Heart right ventricle (tissue), 16 donors: ENCODE data around the gene LOXL1. TPM values are rescaled to one million over a fixed set of nuclear protein-coding genes. Genes with fewer than 3 reads are reported as not detected.
A peak's percentile ranks its signal among the peaks of the same experiment; 100 is the strongest.
"Not testable (repeated sequence)": the region's sequence is repeated elsewhere in the genome, so short reads cannot be mapped to it uniquely, and the experiment has no call there.

ENCODE experiments used
- ATAC-seq, 8 donors: fragments of 200-7000 bp; cut with Tn5 transposase; one replicate each; pipeline ENCODE4 v1.9.1; 2020; ENCODE audit warnings: mild to moderate bottlenecking in 8 of 8, moderate library complexity in 8 of 8, moderate number of reproducible peaks in 1 of 8
- DNase-seq, 2 donors: peaks; one replicate each; pipeline ENCODE4 v3.0.0-alpha.2; 2020
- H3K27ac ChIP-seq, 10 donors: fragments of 200-600 bp; sonication (generic) in 2 of 10; one replicate each; pipeline versions ENCODE4 v1.5.0 to v1.8.0; 2020 to 2022; ENCODE audit warnings: mild to moderate bottlenecking in 3 of 10
- H3K27me3 ChIP-seq, 7 donors: fragments of 200-600 bp; one replicate each; pipeline ENCODE4 v1.8.0; 2021 to 2022; ENCODE audit warnings: mild to moderate bottlenecking in 2 of 7
- H3K36me3 ChIP-seq, 9 donors: fragments of 200-600 bp; sonication (generic) in 1 of 9; one replicate each; pipeline versions ENCODE4 v1.5.0 to v1.8.0; 2020 to 2022; ENCODE audit warnings: mild to moderate bottlenecking in 2 of 9
- H3K4me1 ChIP-seq, 9 donors: fragments of 200-600 bp; sonication (generic) in 1 of 9; one replicate each; pipeline versions ENCODE4 v1.5.0 to v1.8.0; 2020 to 2022; ENCODE audit warnings: mild to moderate bottlenecking in 4 of 9
- H3K4me3 ChIP-seq, 10 donors: fragments of 200-600 bp; sonication (generic) in 2 of 10; one replicate each; pipeline versions ENCODE4 v1.5.0 to v1.8.0; 2020 to 2022; ENCODE audit warnings: mild to moderate bottlenecking in 7 of 10, moderate library complexity in 2 of 10
- H3K9me3 ChIP-seq, 11 donors: fragments of 200-600 bp in 10 of 11; sonication (generic) in 2 of 11; one replicate each; pipeline versions ENCODE4 v1.5.0 to v1.8.0; 2013 to 2022; ENCODE audit warnings: mild to moderate bottlenecking in 2 of 11, control low read depth in 1 of 11, moderate library complexity in 1 of 11
- CTCF ChIP-seq, 9 donors: fragments of 200-600 bp; sonication (generic) in 2 of 9; IDR thresholded peaks; one replicate each; pipeline versions ENCODE4 v1.5.0 to v1.8.0; 2021 to 2022; ENCODE audit warnings: antibody characterized with exemption in 9 of 9, mild to moderate bottlenecking in 5 of 9, moderate library complexity in 1 of 9
- WGBS, 2 donors: extraction: QIAGEN DNeasy Blood & Tissue Kit; methylation state at CpG; one replicate each; pipeline ENCODE4 v1.1.7; 2013; ENCODE audit warnings: inconsistent platforms in 1 of 2; 5-methylcytosine and 5-hydroxymethylcytosine counted together
- intact Hi-C, 10 donors: fragments of 100-400 bp; cut with DNase I; formaldehyde crosslinking; loops; one replicate each; pipeline versions ENCODE4 v1.11.1 to v1.14.2; 2022
- polyA plus RNA-seq, 2 donors: library from polyadenylated mRNA; stranded (reverse); fragments of 200-250 nt; gene quantifications; one replicate each; pipeline ENCODE4 v1.2.3, GENCODE V29; 2013
- total RNA-seq, 10 donors: library from RNA; stranded (reverse); fragmentation: NEBNext Ultra II Directional in 3 of 10; extraction: Animal tissue kit (Norgen Biotek cat#: 25700) in 3 of 10; gene quantifications; one replicate each; pipeline versions ENCODE4 v1.2.1 to v1.2.4, GENCODE V29; 2021 to 2023
- donor health status: Arrhythmogenic right ventricular cardiomyopathy.
- donor health status: ischemic (EF 13 %, LVEDD 7.1; RV severe dilation, severe dysfunction).
- donor health status: healthy with polysubstance abuse.
- donor health status: DM: no; HTN: yes; CAD: no.
- donor health status: DM: no; HTN: no; CAD: no.
- donor health status: ischemic (EF 25% LVEDD 6.9; RV normal size, moderate dysfunction).
- donor health status: ischemic (EF 25% LVEDD 5.7; RV mildly dilated, moderate dysfunction).
- donor health status: healthy.
- donor health status: DM: yes; HTN: yes; CAD: no.
- donor health status: Ischemic cardiomyopathy.
- donor health status: ischemic (EF 35%, LVEDD 5.7; RV mildly dilated, moderate dysfunction).
- donor health status: nonischemic (EF 11% LVEDD 7.7; RV severe dilation, severe dysfunction).
- donor health status: DM: yes; HTN: yes; CAD: no.
- donor health status: PGD.
- donor health status: ischemic (EF 29% LVEDD 5.4; RV normal size, mild dysfunction).
- donor health status: nonischemic (EF 23%, LVEDD 6.1; RV moderate dilation, normal function).

Gene LOXL1
- total and polyA plus RNA-seq, 12 donors = 11.2 to 66.6 (median 27.8) TPM

GRCh38 chr15:73957785-73958184, 31.5 kb downstream of the LOXL1 start:
- intact Hi-C loops = no loop called here
- 90 to 91% methylated on average over 2 of the region's 2 CpGs for WGBS, 2 donors
- ATAC-seq = no peak
- no peaks in the 10 kb centered on the region for H3K36me3 ChIP-seq
- no peaks in the 10 kb centered on the region for H3K9me3 ChIP-seq
- no peak overlapping the region for H3K4me3 ChIP-seq
- H3K27me3 ChIP-seq = no peaks in the 10 kb centered on the region
- no peak for TF ChIP-seq CTCF (IDR thresholded peaks at IDR 0.05)
- peaks cover 5 to 45% (median 26%) of the 10 kb centered on the region in 9 donors for H3K4me1 ChIP-seq
- DNase-seq = no peak
- peak overlapping the region in 1 of 10 donors; percentile 27 for H3K27ac ChIP-seq

- Histone ChIP-seq H3K4me3 (no peak overlapping the region), H3K36me3 (no peaks in the 10 kb centered on the region), H3K27me3 (no peaks in the 10 kb centered on the region), H3K4me1 (peaks cover 0 to 32% (median 14%) of the 10 kb centered on the region in 9 donors), H3K27ac (no peak overlapping the region), H3K9me3 (no peaks in the 10 kb centered on the region)
- no peak for ATAC-seq
- intact Hi-C loops = no loop called here
- 66 to 73% methylated on average over 8 of the region's 8 CpGs for WGBS, 2 donors
- no peak for DNase-seq
- TF ChIP-seq CTCF (IDR thresholded peaks at IDR 0.05) = no peak
These were observed 32.8 kb downstream of the LOXL1 start for GRCh38 chr15:73959012-73959581.

- Histone ChIP-seq H3K27ac (no peak overlapping the region), H3K36me3 (no peaks in the 10 kb centered on the region), H3K27me3 (no peaks in the 10 kb centered on the region), H3K4me1 (peaks cover 0 to 31% (median 16%) of the 10 kb centered on the region in 9 donors), H3K4me3 (no peak overlapping the region), H3K9me3 (no peaks in the 10 kb centered on the region)
- ATAC-seq = no peak
- intact Hi-C loops = loop anchor here in 5 of 10 donors (5.0 to 10.0 kb wide), 3 partner anchors 62 to 88 kb away; partner anchors contain the start of gene TBC1D21 (in 2 of the 5)
- no peak for DNase-seq
- no peak for TF ChIP-seq CTCF (IDR thresholded peaks at IDR 0.05)
- 90 to 92% methylated on average over 6 of the region's 6 CpGs for WGBS, 2 donors
These were observed 33.5 kb downstream of the LOXL1 start for GRCh38 chr15:73959801-73960200.

GRCh38 chr15:73960472-73961070, 34.3 kb downstream of the LOXL1 start:
- 94 to 95% methylated on average over 7 of the region's 7 CpGs for WGBS, 2 donors
- not testable (repeated sequence) for ATAC-seq, DNase-seq, H3K27me3 ChIP-seq, H3K4me3 ChIP-seq, H3K9me3 ChIP-seq, H3K36me3 ChIP-seq, H3K27ac ChIP-seq
- intact Hi-C loops = loop anchor here in 5 of 10 donors (5.0 to 10.0 kb wide), 3 partner anchors 63 to 88 kb away; partner anchors contain the start of gene TBC1D21 (in 2 of the 5)
- H3K4me1 ChIP-seq = peaks cover 0 to 37% (median 19%) of the 10 kb centered on the region in 9 donors

GRCh38 chr15:73962433-73962832, 36.2 kb downstream of the LOXL1 start:
- TF ChIP-seq CTCF (IDR thresholded peaks at IDR 0.05) = no peak
- intact Hi-C loops = loop anchor here in 5 of 10 donors (5.0 to 10.0 kb wide), 3 partner anchors 65 to 90 kb away; partner anchors contain the start of gene TBC1D21 (in 2 of the 5)
- Histone ChIP-seq H3K36me3 (no peaks in the 10 kb centered on the region), H3K9me3 (no peaks in the 10 kb centered on the region), H3K4me3 (no peak overlapping the region), H3K27ac (no peak overlapping the region), H3K4me1 (peaks cover 0 to 30% (median 8%) of the 10 kb centered on the region in 9 donors), H3K27me3 (peaks cover 0 to 4% (median 0%) of the 10 kb centered on the region in 7 donors)
- ATAC-seq = no peak
- no peak for DNase-seq
- 68 to 75% methylated on average over 5 of the region's 5 CpGs for WGBS, 2 donors
